ENCODE measurements around the gene CD274. TPM values are rescaled to one million over a fixed set of nuclear protein-coding genes. Genes with fewer than 3 reads are reported as not detected.

Gene CD274
- total RNA-seq, 2 donors from 2014 or later = 1.7 to 3.2 TPM

DNA sequence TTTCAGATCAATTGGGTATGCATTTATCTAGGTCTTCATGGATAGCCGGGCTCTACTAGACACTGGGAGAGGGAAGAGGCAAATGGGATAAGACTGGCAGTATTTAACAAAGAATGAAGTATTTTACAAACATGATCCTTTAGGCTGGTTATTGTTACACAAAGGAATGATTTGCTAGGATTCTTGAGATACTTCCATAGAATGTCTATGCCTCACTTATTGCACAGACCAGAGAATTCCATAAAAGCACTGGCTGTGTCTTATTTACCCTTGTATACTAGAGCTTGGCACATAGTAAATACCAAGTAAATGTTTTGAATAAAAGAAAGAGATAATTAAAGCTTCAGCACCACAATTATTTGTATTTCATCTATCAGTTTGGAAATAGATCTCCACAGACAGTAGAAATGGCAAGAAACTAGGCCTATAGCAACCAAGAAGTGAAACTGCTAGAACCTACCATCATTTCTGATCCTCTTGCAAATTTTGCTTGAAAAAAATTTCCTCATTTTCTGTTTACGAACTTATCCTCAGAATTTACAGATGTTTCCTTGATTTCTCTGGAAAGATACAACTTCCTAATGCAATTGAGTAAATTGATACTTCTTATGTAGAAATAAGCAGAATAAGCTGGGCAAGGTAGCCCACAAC lies 63.7 kb downstream of the CD274 start:
- ATAC-seq (no peak), DNase-seq (no peak)
- intact Hi-C loops (cut with DNase I, micrococcal nuclease) = no loop called here

- intact Hi-C loops (cut with DNase I, micrococcal nuclease) = no loop called here
- DNase-seq (no peak), ATAC-seq (no peak)
Measured at GRCh38 chr9:5514617-5515260, 64.4 kb downstream of the CD274 start.

- intact Hi-C loops (cut with DNase I, micrococcal nuclease) = no loop called here
- no peak for ATAC-seq
Measured at GRCh38 chr9:5515261-5515650, 64.9 kb downstream of the CD274 start.

DNA sequence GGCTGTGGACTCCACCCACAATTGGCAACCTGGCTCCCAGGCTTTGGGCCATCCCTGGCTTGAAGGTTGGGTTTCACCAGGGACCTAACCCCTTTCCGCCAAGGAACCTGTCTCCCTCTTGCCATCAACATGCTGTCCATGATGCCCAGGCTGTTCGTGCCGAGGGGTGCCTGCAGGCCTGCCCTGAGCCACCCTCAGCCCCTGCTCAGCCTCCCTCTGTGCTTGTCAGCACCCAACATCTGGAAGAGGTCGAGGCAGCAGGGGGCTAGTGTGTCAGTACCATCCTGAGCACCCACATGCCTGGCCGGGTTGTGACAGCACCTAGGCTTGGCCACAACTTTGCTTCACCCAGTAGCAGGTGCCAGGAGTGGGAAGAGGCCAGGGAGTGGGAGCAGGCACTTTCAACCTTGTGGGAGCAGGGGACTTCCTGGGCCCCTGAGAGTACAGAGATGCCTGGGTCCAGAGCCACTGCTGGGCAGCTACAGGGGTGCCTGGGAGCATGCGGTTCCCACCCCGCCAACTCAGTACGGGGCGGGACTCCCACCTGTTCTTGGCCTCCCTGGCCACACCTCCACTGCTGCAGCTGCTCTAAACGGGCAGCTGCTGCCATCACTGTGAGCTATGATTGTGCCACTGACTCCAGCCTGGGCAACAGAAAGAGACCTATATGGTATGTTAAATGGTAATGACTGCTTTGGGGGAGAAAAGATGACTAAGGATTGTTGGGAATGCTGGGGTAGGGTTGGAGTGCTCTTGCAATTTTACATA lies 66.3 kb downstream of the CD274 start:
- no peak for ATAC-seq
- DNase-seq = no peak
- intact Hi-C loops (cut with DNase I, micrococcal nuclease) = no loop called here

More at GRCh38 chr9:5515261-5515650, 64.9 kb downstream of the CD274 start:
- no peak for DNase-seq

GRCh38 chr9:5518171-5518936 lies 68.0 kb downstream of the CD274 start:
- intact Hi-C loops (cut with DNase I, micrococcal nuclease) = no loop called here
- ATAC-seq = no peak
- DNase-seq = no peak

- no peak for ATAC-seq
- intact Hi-C loops (cut with DNase I, micrococcal nuclease) = no loop called here
- no peak for DNase-seq
Measured at GRCh38 chr9:5518937-5519319, 68.6 kb downstream of the CD274 start.

Other genes starting within 250 kb of the CD274 start
- gene INSL4, start 219.1 kb upstream of the CD274 start, total RNA-seq = not detected
- gene RLN2, start 145.8 kb upstream of the CD274 start, total RNA-seq = under 1 TPM in 1 of 2 donors, not detected in 1; 0.28 TPM
- under 1 TPM in 1 of 2 donors, not detected in 1; 0.70 TPM for gene RLN1, start 110.7 kb upstream of the CD274 start, total RNA-seq
- 10 to 100 TPM; 50.9 to 86.3 TPM for gene PLGRKT, start 12.6 kb upstream of the CD274 start, total RNA-seq
- gene PDCD1LG2, start 60.0 kb downstream of the CD274 start, total RNA-seq = 1 to 10 TPM in 1 of 2 donors, under 1 TPM in 1; 0.31 to 1.1 TPM
- gene RIC1, start 178.6 kb downstream of the CD274 start, total RNA-seq = 10 to 100 TPM; 15.2 to 16.9 TPM

Measured in left colon (tissue), 2 donors.